Endometrial microvascular endothelial cells (primary cell): Measurements from ENCODE around the gene NCR3LG1. TPM values are rescaled to one million over a fixed set of nuclear protein-coding genes. Genes with fewer than 3 reads are reported as not detected.

ENCODE experiments used
- in situ Hi-C: cut with HindIII; loops from 2 replicates; pipeline ENCODE4 v1.10.0; 2017; ENCODE audit warnings: low sequenced_read_pairs, low pct_unique_long_range_greater_than_20kb; ENCODE audit errors: inconsistent ontology term
- total RNA-seq: library from RNA; depleted of rRNA; stranded (reverse); fragments of >200 nt; gene quantifications from one replicate; pipeline ENCODE4 v1.2.3, GENCODE V29; 2015; ENCODE audit errors: inconsistent ontology term

The NCR3LG1 gene
- total RNA-seq, 1 donor from 2014 or later, result 4.6 TPM

GRCh38 chr11:17389211-17389956 lies 37.8 kb downstream of the NCR3LG1 start:
- in situ Hi-C loops, result no loop called here

DNA sequence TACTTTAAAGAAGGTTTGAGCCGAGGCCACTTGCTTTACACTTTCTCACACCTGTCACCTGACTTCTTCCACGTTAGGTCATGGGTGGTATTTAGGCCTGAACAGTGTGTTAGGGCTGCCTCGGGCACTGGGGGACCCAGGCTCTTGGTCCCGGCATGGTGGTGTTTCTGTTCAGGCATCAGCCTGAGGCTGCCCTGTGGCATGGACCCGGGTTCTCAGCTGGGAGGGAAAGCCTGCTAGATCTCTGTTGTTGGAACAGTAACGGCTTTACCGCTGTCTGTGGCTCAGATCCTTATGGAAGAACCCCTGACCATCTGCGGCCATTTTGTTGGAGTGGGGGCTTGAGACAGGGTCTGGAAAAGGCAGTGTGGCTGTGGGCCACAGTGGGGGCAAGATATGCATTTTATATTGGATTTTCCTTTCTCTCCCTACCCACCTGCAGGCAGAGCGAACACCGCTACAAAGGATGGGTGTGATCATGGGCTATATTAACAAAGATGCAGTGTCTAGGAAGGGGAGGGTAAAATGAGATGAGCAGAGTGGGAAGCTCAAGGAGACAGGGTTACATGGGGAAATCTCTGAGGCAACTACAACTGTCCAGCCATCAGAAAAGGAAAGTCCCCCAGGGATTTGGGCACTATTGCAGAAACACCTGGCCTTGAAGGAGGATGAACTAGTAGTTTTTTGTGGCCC lies 38.5 kb downstream of the NCR3LG1 start:
- in situ Hi-C loops, result no loop called here

GRCh38 chr11:17391493-17392355 lies 40.1 kb downstream of the NCR3LG1 start:
- in situ Hi-C loops, result no loop called here

DNA sequence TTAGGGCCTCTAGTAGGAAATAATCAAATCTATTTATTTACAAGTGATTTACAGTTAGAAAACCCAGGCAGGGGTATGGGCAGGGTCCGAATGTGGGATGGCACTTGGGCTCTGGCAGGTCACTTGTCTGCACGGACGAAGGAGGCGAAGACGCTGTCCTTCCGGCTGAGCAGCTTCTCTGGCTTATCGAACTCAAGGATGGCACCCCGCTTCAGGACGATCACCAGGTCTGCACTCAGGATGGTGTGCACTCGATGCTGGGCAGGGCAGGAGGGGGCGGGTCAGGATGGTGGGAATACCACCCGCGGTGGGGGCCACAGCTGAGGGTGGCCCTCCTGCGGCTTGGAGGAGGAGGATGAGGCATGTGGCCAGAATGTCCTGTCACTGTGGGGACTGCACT lies 41.3 kb downstream of the NCR3LG1 start:
- in situ Hi-C loops, result no loop called here

- in situ Hi-C loops, result no loop called here
These were observed 41.9 kb downstream of the NCR3LG1 start for GRCh38 chr11:17393472-17393871.

- in situ Hi-C loops, result no loop called here
These were observed 43.3 kb downstream of the NCR3LG1 start for GRCh38 chr11:17394743-17395390.

DNA sequence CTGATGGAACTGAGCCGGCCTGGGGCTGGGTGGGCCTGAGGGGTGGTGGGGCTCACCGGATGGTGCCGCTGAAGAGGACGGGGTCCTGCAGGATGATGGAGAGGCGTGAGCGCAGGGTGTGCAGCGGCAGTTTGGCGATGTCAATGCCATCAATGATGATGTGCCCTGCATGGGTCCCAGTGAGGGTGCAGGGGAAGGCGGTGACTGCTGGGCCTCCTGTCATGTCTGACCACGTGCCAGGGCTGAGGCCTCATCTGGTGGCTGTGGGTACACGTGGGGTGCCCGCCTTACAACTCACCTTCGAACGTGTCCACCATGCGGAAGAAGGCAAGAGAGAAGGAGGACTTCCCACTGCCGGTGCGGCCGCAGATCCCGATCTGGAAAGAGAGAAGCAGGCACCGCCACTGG lies 44.0 kb downstream of the NCR3LG1 start:
- in situ Hi-C loops, result no loop called here

DNA sequence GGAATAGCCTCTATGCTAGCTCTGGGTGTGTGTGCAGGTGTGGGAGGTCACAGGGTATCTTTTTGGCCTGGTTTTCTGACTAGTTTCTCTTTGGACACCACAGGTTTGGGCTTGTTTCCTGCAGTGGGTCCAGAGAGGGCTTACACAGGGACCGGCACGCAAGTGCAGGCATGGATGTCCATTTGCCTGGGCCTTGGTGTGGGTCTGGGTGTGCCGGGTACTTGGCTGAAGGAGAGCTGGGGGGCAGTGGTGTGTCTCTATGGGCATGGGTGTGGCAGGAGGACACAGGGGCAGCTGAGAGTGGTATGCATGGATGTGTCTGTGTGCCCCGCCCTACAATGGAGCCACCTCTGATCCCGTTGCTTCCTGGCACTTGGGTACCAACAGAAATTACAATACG lies 44.4 kb downstream of the NCR3LG1 start:
- in situ Hi-C loops, result no loop called here

DNA sequence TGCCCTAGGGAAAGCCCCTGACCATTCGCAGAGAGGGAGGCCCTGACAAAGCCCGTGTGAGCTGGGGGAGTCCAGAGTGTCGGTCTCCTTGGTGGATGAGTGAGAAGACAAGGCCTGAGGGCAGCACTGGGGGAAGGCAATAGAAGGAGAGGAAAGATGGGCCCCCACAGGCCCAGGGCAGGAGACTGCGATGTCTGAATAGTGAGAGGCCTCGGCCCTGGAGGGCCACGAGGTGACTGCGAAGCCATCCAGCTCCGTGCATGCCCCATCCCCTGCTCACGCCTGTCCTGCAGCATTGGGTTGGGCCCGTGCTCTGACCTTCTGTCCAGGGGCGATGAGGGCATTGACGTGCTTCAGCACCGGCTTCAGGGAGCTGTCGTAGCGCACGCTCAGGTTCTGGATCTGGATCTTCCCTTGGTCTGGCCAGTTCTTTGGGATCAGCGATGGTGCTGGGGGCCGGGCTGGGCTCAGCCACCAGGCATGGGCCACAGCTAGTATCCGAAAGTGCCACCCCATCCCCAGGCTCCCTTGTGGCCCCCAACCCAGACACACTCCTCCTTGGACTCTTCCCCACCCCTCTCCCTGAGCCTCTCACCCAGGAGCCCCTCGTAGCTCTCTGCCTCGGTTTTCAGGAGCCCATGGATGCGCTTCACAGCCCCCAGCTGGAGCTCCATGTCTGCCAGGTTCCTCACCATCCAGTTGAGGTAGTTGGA lies 45.2 kb downstream of the NCR3LG1 start:
- in situ Hi-C loops, result no loop called here

DNA sequence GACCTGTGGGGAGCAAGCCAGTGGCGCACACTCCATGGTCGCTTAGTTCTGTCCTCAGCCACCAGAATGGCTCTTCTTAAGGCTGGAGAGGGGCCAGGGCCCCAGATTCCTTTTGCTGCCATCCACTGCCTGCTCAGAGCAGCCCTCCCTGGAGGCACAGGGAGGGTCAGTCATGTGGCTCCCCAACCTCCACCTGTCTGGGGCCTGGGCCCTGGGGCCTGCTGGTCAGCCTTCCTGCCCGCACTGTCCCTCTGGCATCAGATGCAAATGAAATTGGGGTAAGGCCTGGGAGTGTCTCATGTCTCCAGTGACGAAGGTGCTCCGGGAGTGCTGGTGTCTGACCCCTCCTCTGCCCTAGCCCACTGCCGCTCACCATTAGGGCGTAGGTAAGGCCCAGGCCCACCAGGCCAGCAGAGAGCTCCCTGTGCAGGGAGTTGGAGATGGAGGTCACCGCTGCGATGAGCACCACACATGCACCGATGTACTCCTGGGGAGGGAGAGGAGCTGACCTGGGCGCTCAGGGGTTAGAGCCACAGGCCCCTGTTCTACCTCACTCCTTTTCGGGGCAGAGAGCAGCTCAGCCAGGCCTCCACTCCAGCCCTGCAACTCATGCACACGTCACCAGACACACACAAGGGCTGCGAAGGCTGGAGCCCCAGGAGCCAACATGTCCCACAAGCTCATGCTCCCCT lies 45.9 kb downstream of the NCR3LG1 start:
- in situ Hi-C loops, result no loop called here

- in situ Hi-C loops, result no loop called here
These were observed 47.6 kb downstream of the NCR3LG1 start for GRCh38 chr11:17399236-17399635.

- in situ Hi-C loops, result no loop called here
These were observed 48.6 kb downstream of the NCR3LG1 start for GRCh38 chr11:17400048-17400775.

- in situ Hi-C loops, result no loop called here
These were observed 49.7 kb downstream of the NCR3LG1 start for GRCh38 chr11:17401316-17401715.

DNA sequence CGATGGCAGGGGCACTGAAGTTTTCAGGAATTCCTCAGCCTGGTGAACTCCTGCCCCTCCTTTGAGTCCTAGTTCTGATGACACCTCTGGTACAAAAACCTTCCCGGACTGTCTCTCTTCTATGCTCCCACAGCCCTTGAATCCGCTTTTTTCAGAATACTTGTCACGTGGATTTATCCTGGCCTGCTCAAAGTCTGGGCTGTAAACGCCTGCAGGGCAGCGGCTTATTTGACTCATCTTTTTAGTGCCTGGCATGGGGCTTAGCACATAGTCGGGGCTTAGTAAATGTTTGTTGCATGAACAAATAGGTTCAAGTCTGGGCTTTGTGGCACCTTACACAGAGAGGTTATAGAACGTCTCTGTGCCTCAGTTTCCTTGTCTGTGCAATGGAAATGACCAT lies 50.2 kb downstream of the NCR3LG1 start:
- in situ Hi-C loops, result no loop called here

DNA sequence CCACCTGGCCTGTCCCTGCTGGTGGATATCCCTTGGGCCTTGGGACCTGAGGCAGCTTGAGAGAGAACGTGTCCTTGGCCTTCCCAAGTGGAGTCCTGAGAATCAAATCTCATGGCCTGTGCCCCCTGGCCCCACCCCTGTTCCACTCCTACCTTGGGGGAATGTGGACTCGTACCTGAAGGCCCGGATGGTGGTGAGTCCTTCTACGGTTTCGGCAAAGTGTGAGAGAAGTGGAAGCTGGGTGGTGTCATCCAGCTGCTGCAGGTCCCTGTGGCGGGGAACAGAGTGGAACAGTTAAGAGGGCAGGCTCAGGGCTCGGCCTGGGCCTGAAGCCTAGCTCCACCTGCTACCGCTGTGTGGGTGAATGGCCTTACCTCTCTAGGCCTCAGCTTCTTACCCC lies 50.9 kb downstream of the NCR3LG1 start:
- in situ Hi-C loops, result no loop called here

DNA sequence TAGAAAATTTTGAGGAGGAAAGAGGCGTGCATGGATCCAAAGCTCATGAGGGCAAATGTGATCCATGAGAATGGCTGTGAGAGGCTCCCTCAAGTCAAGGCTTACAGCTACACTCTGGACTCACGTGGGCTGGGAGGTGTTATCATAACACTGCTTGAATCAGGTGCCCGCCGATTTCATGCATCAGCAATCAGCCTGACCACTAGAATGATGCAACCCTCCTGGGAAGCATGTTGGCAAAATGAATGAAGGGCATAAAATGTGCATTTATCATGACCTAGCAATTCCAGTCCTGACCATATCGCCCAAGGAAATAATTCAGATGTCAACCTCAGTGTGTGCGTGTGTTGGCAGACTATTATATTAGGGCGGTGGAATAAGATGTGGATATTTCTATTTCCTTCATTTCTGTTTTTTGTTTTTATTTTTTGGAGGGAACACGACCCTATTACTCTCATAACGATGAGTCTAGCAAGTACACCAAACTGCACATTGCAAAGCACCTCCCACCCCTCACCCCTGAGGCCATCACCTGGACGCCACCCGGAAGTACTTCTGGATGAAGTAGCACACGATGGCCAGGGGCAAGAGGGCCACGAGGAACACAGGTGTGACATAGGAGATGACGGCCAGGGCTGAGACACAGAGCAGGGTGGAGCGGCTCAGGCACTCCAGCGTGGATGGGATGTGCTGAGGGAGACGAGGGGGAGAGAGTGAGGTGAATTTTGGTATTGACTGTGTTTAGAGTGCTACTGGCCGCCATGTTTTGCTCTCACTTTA lies 52.6 kb downstream of the NCR3LG1 start:
- in situ Hi-C loops, result no loop called here
